ENCODE results near the gene LOXL3.
A peak's percentile ranks its signal among the peaks of the same experiment; 100 is the strongest.

The LOXL3 gene, protein sequence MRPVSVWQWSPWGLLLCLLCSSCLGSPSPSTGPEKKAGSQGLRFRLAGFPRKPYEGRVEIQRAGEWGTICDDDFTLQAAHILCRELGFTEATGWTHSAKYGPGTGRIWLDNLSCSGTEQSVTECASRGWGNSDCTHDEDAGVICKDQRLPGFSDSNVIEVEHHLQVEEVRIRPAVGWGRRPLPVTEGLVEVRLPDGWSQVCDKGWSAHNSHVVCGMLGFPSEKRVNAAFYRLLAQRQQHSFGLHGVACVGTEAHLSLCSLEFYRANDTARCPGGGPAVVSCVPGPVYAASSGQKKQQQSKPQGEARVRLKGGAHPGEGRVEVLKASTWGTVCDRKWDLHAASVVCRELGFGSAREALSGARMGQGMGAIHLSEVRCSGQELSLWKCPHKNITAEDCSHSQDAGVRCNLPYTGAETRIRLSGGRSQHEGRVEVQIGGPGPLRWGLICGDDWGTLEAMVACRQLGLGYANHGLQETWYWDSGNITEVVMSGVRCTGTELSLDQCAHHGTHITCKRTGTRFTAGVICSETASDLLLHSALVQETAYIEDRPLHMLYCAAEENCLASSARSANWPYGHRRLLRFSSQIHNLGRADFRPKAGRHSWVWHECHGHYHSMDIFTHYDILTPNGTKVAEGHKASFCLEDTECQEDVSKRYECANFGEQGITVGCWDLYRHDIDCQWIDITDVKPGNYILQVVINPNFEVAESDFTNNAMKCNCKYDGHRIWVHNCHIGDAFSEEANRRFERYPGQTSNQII

DNA sequence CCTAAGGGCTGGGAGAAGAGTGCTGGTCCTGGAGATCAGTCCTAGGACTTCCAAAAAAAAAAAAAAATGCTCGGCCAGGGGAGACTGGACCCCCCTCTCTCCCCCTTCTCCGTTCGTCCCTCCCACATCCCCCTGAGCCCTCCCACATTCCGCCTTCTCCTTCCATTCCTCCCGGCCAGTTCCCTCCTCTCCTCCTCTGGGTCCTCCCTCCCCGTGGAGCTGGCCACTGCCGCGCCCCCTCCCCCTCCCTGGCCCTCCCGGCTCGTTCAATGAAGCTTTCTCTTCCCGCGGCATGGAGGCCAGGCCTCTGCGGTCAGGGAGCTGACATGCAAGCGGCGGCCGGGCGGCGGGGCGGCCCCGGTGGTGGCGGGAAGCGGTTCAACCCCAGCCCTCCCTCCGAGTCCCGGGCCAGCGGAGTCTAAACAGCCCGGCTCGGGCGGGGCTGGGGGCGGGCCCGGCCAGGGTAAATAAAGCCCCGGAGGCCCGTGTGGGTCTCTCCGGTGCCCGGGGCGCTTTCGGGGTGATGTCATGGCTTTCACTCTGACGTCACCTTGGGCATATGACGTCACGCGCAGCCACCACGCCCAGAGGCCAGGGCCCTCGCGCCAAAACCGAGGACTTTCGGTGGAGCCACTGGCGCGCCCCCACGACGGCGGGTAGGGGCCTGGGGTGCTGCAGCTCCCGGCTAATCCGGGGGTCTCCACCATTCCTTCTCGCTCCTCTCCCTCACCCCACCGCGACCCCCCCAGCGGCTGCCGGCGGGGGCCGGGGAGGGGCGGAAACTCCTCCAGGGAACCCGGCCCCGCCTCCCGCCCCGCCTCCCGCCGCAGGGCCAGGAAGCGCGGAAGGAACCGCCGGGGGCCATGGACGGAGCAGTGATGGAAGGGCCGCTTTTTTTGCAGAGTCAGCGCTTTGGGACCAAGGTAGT lies at the start of gene LOXL3, which contains the start of gene DOK1:
Gene LOXL3 (minus strand): TSS at position 51 of the 928 bp plus-strand sequence. CDS start 1,308 bp downstream, outside the sequence.
Gene DOK1 (plus strand): TSS at position 829 of the 928 bp plus-strand sequence. CDS start 35 bp downstream, at position 864.
- peak; percentile 32 for DNase-seq

DNA sequence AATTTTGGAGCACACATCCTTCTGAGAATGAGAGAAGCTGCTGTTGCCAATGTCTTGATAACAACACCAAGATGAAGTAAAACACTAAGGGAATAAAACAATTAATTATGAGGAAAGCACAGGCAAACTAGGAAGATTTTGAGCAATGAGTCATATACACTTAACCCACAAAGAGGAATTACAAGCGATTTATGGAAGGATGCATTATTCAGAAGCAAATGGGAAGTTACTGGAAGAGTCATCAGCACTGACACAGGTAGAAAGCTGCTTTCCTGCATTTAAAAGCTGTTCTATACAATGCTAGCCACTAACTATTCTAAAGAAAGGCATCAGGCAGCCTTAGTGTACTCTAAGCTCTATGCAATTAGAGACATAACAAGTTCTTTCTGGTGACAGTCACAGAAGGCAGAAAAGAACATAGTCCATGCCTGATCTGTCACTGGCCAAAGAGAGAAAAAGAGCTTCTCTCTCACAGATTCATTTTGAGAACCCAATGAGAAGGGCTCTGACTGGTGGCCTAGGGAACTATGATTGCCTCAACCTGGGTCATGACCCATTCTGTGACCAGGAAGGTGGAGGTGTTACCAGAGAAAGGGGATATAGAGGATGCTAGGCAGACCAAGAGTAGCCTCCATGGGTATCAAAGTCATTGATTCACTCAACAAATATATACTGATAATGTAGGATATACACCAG lies 49.0 kb upstream of the LOXL3 start:
- no peak for DNase-seq

DNA sequence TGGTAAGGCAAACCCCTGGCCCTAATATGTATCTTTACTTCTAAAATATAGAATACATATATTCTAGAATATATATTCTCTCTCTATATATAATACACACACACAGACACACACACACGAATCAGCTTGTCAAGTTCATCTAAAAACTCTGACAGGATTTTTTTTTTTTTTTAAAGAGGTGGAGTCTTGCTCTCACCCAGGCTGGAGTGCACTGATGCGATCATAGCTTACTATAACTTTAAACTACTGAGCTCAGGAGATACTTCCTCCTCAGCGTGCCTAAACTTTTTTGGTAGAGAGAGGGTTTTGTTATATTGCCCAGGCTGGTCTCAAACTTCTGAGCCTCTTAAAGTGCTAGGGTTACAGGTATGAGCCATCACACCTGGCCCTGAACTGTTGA lies 45.9 kb upstream of the LOXL3 start:
- no peak for DNase-seq

DNA sequence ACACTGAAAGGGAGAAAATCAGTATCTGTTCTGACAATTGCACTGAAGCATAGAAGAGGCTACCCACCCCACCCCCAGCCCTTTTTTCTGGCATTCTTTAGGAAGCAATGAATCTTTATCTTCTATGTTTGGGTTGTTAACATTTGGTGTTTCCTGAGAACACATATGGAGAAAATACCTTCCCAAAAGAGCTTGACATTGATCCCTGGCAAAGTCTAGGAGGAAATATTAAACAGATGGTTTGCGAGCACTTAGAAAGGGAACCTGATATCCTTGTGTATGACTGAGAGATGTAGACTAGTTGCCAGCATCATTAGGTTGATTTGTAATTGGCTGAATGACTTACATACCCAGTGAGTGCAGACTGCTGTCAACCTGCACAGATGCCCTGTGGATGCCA lies 43.7 kb upstream of the LOXL3 start:
- DNase-seq, result no peak

DNA sequence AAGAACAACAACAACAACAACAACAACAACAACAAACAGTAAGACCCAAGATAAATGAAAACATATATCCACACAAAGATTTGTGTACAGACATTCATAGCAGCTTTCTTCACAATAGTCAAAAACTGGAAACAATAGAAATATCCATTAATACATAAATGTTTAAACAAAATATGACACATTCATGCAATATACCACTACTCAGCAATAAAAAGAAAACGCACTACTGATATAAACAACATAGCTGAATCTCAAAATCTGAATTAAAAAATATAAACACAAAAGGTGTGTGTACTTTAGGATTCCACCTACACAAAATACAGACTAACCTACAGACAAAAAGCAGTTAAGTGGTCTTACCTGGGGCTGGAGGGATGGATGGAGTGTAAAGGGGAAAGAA lies 42.8 kb upstream of the LOXL3 start:
- no peak for DNase-seq

DNA sequence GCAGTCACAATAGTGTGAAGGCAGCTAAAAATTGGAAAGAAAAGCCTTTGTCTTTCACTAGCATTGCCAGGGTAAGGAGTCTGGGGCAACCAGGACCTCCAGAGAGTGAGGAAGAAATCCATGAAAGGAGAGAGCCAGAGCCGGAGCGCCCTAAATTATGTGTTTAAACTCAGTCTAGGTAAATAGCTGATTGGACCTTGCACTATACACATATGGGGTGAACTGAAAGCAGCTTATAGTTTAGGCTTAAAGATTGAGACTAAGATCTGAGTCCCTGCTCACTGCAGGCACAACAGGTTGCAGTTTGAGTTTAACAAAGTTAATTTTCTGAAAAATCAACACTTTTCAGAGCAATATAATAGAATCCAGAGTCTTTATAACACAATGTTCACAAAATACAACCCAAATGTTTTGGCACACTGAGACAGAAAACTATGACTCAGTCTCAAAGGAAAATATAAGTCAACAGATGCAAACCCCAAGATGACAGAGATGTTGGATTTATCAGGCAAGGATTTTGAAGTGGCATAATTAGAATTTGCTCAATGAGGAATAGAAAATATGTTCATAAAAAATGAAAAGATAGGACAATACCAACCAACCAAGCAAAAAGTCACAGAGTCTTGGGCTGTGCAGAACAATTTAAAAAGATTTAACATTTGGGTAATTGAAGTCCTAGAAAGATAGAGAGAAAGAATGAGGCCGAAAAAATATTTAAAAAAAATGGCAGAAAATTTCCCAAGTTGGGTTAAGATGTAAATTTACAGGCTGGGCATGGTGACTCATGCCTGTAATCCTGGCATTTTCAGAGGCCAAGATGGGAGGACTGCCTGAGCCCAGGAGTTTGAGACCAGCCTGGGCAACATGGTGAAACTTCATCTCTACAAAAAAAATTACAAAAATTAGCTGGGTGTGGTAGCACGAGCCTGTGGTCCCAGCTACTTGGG lies 40.4 kb upstream of the LOXL3 start:
- no peak for DNase-seq

DNA sequence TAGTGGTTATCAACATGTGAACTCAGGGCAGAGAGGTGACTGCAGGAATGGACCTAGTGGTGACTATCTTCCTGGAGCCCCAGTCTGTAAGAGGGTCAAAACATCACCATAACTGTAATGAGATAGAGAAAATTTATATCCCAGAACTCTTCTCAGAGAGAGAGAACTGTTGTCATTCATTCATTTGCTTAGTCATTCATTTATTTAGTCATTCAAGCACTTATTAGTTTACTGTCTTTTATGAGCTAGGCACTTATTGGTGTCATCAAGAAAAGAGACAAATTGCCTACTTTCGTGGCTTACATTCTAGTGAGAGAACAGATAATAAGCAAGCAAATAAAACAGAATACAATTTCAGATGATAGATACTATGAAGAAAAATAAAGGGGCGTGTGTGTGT lies 34.9 kb upstream of the LOXL3 start:
- no peak for DNase-seq

DNA sequence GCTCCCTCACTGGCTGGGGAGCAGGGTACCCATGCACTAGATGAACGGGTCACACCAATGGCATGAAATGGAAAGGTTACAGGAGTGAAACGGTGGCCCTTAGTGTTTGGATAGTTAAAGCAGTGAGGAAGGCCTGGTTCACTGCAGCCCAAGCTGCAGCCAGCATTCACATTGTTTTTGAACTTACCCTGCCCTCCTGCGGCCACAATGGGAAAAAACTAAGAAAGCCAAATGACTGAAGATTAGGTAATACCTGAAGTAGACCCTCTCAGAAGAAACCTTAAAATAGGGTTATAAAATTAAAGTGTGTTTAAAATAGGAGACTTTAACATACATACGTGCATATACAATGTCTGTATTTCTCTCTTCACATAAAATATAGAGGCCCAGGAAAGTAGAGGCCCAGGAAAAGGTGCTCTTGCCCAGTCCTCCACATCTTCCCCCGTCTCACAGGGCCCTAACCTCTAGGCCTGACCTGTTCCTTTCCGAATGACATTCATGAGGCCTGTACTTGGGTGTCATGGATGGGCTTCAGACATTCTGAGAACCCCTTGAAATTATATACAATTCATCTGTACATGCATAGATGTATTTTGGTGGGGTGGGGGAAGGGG lies 34.0 kb upstream of the LOXL3 start:
- DNase-seq, result peak; percentile 6

DNA sequence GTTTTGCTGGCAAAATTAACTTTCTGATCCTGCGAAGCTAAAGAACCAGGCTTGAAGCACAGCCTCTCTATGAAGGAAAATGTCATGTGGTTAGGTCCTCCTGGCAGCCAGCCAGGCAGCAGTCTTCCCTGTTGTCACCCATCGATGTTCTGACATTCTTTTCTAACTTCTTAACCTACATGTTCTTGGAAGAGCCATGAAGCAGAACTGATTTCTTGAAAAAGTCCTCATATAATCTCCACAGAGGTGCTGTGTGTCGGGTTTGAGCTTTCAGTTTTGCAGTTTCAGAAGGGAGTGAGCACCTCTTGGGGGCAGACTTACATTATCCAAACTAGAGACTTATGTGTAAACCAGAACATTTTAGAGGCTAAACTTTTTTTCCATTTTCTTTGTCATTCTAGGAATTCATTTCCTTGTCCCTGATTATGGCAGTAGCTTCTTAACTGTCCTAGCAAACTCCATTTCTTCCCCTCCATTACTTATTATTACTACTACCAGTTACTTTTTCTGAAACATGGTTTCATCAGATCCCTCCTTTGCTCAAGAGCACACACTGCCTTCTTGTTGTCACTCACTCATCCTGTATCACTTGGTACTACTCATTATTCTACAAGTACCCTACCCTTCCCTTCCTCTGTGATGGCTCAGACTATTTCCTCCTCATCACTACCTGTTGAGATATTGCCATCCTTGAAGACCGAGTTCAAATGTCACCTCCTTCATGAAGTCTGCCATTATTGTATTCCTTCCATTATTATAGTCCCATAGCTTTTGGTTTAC lies 31.9 kb upstream of the LOXL3 start:
- DNase-seq, result no peak

DNA sequence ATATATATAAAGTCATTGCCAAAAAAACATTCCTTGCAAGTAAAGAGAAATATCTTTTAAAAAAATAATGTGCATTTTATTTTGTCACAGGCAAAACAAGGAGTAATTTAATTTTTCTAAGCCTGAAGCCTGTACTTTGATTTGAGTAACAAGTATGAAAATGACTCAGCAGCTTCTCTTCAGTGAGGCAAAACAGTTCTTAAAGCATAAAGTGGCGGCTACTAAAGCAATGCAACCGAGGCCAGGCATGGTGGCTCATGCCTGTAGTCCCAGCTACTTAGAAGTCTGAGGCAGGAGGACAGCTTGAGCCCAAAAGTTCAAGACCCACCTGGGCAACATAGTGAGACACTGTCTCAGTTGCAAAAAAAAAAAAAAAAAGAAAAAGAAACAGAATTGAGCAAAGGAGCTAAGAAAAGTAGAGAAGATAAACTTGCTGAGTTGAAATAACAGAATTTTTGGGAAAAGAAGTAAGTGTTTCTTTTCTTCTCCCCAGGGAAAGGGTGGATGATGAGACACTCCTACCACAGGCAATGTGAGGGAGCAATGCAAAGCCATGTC lies 30.4 kb upstream of the LOXL3 start:
- no peak for DNase-seq

DNA sequence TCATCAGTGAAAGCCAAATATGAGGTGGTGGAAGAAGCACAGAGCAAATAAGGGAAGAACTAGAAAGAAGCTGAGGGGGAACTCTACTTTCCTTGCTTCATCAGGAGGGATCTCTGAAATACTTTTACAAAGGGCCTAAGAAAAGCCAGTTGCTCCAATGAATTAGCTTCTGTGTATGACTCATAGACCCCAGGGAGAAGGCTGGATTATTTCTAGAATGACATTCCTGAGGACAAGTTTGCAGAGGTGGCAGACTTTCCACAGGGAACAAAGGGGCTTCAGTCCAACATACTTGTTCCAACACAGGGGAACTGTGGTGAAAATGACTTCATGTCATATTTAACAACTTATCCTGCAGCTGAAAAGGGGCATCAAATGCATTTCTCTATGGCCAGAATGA lies 29.8 kb upstream of the LOXL3 start:
- no peak for DNase-seq

DNA sequence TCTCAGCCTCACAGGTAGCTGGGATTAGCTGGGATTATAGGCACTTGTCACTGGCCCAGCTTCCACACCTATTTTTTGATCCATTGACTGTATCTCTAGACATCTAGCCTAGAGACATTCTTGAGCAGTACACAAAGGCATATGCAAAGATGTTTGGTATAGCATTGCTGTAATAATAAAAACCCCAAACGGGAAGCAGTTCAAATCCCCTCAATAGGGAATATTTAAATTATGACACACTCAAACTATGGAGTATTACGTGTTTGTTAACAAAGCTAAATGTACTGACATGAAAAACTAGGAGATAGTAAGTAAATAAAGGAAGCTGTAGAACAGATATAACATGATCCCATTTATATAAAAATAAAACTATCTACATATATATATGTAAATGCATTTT lies 28.4 kb upstream of the LOXL3 start:
- DNase-seq, result no peak

DNA sequence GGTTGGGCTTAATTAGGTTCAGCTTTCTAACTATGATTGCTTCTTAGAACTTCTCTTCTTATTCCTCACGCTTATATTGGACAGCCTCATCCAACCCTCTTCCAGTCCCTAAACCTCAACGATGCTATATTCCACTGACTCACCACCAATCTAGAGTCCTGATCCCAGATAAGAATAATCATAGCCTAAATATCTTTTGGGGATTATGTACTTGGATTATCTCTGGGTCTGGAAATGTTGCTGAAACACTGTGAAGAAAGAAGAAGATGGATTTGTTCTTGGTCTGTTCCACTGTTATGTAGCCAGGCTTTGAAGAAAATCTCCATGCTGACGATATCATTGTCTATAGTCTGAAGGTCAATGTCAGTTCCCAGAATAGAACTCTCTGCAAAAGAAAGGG lies 27.7 kb upstream of the LOXL3 start:
- DNase-seq, result no peak

DNA sequence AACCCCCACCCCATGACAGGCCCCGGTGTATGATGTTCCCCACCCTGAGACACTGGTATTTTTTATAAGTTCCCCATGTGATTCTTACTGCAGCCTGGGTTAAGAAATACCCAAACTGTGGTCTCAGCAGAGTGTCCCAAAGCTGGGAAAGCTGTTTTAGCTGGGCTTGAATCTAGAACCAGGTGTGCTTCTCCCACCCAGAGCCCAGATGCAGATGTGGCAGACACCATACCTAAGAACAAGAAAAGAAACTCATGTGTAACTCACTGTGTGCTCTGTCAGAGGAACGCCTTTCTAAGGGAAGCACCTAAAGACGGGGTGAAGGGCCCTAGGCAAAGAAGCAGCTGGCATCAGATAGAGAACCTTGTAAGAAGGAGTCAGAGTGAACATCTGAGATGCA lies 24.7 kb upstream of the LOXL3 start:
- no peak for DNase-seq

DNA sequence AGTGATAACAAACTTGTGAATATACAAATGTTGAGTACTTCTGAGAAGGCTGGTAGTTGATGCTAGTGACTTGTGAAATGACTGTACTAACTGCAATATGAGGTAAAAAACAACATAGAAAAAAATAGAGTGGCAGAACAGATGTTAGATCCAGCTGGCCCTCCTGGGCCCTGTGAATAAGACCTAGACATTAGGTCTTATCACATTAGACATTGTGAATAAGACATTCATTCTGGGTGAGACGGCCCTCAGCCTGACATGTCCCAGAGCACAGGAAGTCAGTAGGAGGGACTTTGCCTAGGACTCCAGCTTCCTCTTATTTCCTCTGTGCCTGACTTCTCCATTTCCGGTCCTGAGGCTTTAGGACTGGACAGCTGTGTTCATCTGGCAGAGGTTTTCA lies 23.7 kb upstream of the LOXL3 start:
- DNase-seq, result no peak

DNA sequence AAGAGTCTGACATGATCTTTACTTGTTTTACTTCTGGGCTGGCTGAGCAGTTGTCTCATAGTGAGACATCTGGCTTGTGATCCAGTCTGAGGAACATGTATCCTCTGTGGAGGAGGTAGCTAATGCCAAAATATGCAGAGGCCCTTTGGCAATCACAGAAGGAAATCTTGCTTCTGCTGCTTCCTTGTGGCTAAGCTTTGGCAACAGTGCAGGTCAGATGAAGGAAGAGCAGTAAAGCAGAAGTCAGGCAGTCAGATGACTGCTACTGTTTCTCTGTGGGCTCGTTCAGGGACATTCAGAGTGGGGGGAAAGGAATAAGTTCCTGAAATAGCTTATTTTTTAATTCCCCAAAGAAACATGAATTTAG lies 23.1 kb upstream of the LOXL3 start:
- no peak for DNase-seq

DNA sequence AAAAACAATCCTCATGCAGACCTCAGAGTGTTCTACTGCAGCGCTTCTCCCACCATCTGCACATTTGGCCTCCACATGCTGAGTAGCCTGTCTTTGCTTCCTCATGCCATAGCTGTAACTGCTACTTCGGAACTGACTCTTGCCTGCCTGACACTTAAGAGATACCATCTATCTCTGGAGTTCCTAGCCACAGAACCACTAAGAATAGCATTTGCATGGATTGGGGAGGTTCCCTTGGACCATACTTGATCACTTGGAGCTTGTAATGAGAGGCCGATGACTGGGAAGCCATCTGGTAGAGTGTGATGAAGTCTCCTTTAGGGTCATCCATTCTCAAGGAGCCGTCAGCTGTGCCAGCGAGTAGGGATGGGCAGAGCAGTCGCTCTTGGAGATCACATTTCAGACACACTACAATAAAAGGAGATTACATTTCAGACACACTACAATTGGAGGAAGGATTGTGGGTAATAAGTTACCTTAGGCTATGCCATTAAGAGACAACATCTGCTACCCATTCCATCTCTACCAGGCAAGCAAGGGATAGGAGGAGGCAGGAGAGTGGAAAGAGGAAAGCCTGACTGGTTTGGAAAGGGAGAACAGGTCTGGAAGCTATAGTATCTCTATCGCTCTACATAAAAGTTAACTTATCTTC lies 22.6 kb upstream of the LOXL3 start:
- DNase-seq, result no peak

DNA sequence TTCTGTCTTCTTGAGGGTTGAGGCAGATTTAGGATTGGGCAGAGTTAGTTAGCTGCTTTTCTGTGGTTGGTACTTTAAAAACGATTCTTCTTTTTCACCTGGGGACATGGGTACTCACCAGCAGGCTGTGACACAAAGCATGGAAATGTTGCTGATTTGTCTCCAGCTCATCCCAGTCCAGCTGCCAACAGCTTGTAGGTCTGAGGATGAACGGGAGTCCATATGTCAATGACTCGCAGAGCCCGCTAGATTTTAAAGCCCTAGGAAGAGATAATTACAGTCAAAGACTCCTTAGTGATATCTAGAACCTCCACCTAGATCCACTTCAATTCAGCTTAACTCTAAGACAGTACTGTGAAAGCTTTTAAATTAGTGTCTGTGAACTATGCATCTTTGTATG lies 21.6 kb upstream of the LOXL3 start:
- no peak for DNase-seq

All from NCI-H748 treated with DMSO at 0.1 percent for 48 hours (cell line).